Stomach (tissue), 9 donors: ENCODE results near the gene F8A3. TPM values are rescaled to one million over a fixed set of nuclear protein-coding genes. Genes with fewer than 3 reads are reported as not detected.

Source experiments
- DNase-seq, 2 donors: peaks; one replicate each; pipeline versions ENCODE4 v3.0.0 to v3.0.0-alpha.2; 2013 to 2019
- H3K27ac ChIP-seq, 5 donors: fragments of 200-600 bp in 4 of 5; sonication (generic) in 4 of 5; one replicate each; pipeline ENCODE4 v1.5.1; 2013 to 2019; ENCODE audit warnings: mild to moderate bottlenecking in 1 of 5, moderate library complexity in 1 of 5
- H3K27me3 ChIP-seq, 3 donors: fragments of 200-600 bp; sonication (generic); one replicate each; pipeline ENCODE4 v1.5.1; 2017 to 2019; ENCODE audit warnings: mixed run types in 1 of 3
- H3K36me3 ChIP-seq, 4 donors: fragments of 200-600 bp; sonication (generic); 1 replicate in 3 of 4; 2 replicates in 1 of 4; pipeline ENCODE4 v1.5.1; 2016 to 2019
- H3K4me1 ChIP-seq, 4 donors: fragments of 200-600 bp; sonication (generic); one replicate each; pipeline ENCODE4 v1.5.1; 2016 to 2019
- H3K4me3 ChIP-seq, 4 donors: fragments of 200-600 bp; sonication (generic) in 3 of 4; one replicate each; pipeline ENCODE4 v1.5.1; 2016 to 2019; ENCODE audit warnings: mild to moderate bottlenecking in 1 of 4
- H3K9me3 ChIP-seq, 4 donors: fragments of 200-600 bp; sonication (generic); one replicate each; pipeline ENCODE4 v1.5.1; 2016 to 2019
- EP300 ChIP-seq: sonication (generic); formaldehyde crosslinking; IDR thresholded peaks from one replicate; pipeline ENCODE4 v1.6.1; 2017; ENCODE audit warnings: antibody characterized with exemption
- POLR2A ChIP-seq, 4 donors: fragments of 450-650 bp; IDR thresholded peaks; one replicate each; pipeline ENCODE4 v1.6.1; 2016; ENCODE audit warnings: antibody characterized with exemption in 4 of 4, control low read depth in 2 of 4, mild to moderate bottlenecking in 1 of 4, moderate library complexity in 1 of 4
- POLR2AphosphoS5 ChIP-seq, 3 donors: sonication (generic); formaldehyde crosslinking; IDR thresholded peaks; one replicate each; pipeline ENCODE4 v1.6.1; 2016; ENCODE audit warnings: antibody characterized with exemption in 3 of 3
- WGBS, 5 donors: extraction: QIAGEN DNeasy Blood & Tissue Kit in 3 of 5; methylation state at CpG; one replicate each; pipeline versions ENCODE4 v1.1.5 to v1.1.7; 2013 to 2018; 5-methylcytosine and 5-hydroxymethylcytosine counted together
- intact Hi-C: fragments of 100-400 bp; cut with DNase I; formaldehyde crosslinking; loops from one replicate; pipeline ENCODE4 v1.15.1; 2023; ENCODE audit warnings: low total_unique reads
- polyA plus RNA-seq, 3 donors: library from polyadenylated mRNA; stranded (reverse); fragments of 200-250 nt; gene quantifications; one replicate each; pipeline ENCODE4 v1.2.3, GENCODE V29; 2013
- small RNA-seq, 4 donors: library from RNA; depleted of rRNA; stranded (forward); fragments of <200 nt; gene quantifications; one replicate each; pipeline ENCODE3, GENCODE V24; 2016
- total RNA-seq, 5 donors: library from RNA; depleted of rRNA; stranded (reverse); fragments of >200 nt; gene quantifications; one replicate each; pipeline versions ENCODE4 v1.1.0 to v1.2.3, GENCODE V29; 2014 to 2016
- TF ChIP-seq, protein P1 (sequence below), 7 experiments: fragments of 450-650 bp in 4 of 7; fragments of 200-600 bp in 3 of 7; sonication (generic) in 3 of 7; IDR thresholded peaks; one replicate each; pipeline ENCODE4 v1.5.1; 2016 to 2019; ENCODE audit warnings: antibody characterized with exemption in 7 of 7, control low read depth in 2 of 7, mild to moderate bottlenecking in 1 of 7
- donor health status: healthy with polysubstance abuse.
- donor health status: Bipolar disorder and iron deficiency.
- donor health status: healthy.

The F8A3 gene
- total and polyA plus RNA-seq, 8 donors = 0.92 to 92.7 (median 5.7) TPM; not detected in 3

DNA sequence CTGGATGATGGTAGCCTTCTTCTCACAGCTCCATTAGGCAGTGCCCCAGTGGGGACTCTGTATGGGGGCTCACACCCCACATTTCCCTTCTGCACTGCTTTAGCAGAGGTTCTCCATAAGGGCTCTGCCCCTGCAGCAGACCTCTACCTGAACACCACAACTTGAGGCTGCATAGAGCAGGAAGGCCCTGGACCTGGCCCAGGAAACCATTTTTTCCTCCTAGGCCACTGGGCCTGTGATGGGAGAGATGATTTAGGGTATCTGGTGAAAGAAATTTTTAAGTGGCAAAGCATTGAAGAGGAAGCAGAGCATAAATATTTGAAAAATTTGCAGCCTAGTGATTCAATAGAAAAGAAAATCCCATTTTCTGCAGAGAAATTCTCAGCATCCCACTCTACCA, 17.3 kb downstream of the F8A3 start:
- no peak for DNase-seq
- no peaks in the 10 kb centered on the region for H3K27me3 ChIP-seq
- TF ChIP-seq POLR2A (IDR thresholded peaks at IDR 0.05) (no peak), EP300 (no peak), POLR2AphosphoS5 (IDR thresholded peaks at IDR 0.05) (no peak)
- TF ChIP-seq, protein P1, sequence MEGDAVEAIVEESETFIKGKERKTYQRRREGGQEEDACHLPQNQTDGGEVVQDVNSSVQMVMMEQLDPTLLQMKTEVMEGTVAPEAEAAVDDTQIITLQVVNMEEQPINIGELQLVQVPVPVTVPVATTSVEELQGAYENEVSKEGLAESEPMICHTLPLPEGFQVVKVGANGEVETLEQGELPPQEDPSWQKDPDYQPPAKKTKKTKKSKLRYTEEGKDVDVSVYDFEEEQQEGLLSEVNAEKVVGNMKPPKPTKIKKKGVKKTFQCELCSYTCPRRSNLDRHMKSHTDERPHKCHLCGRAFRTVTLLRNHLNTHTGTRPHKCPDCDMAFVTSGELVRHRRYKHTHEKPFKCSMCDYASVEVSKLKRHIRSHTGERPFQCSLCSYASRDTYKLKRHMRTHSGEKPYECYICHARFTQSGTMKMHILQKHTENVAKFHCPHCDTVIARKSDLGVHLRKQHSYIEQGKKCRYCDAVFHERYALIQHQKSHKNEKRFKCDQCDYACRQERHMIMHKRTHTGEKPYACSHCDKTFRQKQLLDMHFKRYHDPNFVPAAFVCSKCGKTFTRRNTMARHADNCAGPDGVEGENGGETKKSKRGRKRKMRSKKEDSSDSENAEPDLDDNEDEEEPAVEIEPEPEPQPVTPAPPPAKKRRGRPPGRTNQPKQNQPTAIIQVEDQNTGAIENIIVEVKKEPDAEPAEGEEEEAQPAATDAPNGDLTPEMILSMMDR (IDR thresholded peaks at IDR 0.05) = no peak
- intact Hi-C loops = no loop called here
- no peaks in the 10 kb centered on the region for H3K36me3 ChIP-seq
- H3K27ac ChIP-seq = no peak overlapping the region
- H3K9me3 ChIP-seq = peaks cover 0 to 21% (median 4%) of the 10 kb centered on the region in 4 donors
- H3K4me1 ChIP-seq = no peaks in the 10 kb centered on the region
- no peak overlapping the region for H3K4me3 ChIP-seq

DNA sequence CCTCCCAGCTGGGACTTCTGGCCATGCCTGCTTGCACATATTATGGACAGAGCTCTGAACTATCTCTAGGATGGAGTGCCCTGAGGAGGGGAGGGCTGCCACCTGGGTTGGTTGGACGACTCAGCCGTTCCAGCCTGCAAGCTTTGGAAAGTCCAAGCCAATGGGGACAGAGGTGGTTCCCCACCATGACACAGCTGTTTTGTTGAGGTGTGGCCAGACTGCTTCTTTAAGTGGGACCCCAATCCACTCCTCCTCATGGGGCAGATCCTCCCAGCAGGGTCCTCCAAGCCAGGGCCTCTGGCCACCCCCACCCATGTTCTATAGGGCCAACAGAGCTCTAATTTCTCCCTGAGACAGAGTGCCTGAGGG, 22.7 kb downstream of the F8A3 start:
- Histone ChIP-seq H3K4me3 (no peak overlapping the region), H3K4me1 (no peaks in the 10 kb centered on the region), H3K9me3 (peaks cover 0 to 2% (median 0%) of the 10 kb centered on the region in 4 donors), H3K27me3 (no peaks in the 10 kb centered on the region), H3K36me3 (no peaks in the 10 kb centered on the region), H3K27ac (no peak overlapping the region)
- intact Hi-C loops = no loop called here
- WGBS, 5 donors = 76 to 100% (median 86%) methylated on average over 2 of the region's 2 CpGs; no CpG with 5 or more reads in 1 of the 5 donors
- TF ChIP-seq POLR2AphosphoS5 (IDR thresholded peaks at IDR 0.05) = no peak
- TF ChIP-seq, protein P1 (IDR thresholded peaks at IDR 0.05) = no peak
- TF ChIP-seq EP300 = no peak
- TF ChIP-seq POLR2A (IDR thresholded peaks at IDR 0.05) = no peak
- DNase-seq = no peak

DNA sequence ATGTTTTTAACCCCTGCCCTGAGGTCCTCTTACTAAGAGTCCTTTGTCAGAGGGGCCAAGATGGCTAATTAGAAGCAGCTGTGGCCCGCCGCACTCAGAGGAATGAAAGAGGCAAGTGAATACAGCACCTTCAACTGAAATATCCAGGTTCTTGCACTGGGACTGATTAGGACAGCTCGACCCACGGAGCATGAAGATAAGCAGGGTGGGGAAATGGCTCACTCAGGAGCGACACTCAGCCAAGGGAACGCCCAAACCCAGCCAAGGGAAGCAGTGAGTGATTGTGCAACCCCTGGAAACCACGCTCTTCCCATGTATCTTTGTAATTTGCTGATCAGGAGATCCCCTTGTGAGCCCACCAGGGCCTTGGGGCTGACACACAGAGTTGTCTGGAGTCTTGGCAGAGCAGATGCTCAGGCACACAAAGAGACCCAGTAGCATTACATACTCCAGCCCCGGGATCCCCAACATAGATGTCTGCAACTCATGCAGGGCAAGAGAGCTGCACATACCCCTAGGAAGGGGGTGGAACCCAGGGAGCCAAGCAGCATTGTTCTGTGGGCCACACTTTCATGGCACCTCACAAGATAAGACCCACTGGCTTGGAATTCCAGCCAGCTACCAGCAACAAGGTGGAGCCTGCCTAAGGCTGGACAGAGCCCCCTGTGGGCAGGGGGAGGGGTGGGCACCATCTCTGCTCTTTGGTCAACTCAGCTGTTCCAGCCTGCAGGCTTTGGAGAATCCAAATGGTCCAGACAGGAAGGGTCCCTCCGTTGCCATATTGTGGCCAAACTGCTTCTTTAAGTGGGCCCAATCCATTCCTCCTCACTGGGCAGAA, 23.3 kb downstream of the F8A3 start:
- no peaks in the 10 kb centered on the region for H3K36me3 ChIP-seq
- 59 to 90% (median 77%) methylated on average over 7 to 9 of the region's 9 CpGs for WGBS, 5 donors
- H3K9me3 ChIP-seq = no peaks in the 10 kb centered on the region
- DNase-seq = no peak
- H3K4me3 ChIP-seq = no peak overlapping the region
- no peaks in the 10 kb centered on the region for H3K27me3 ChIP-seq
- TF ChIP-seq EP300 (no peak), POLR2AphosphoS5 (IDR thresholded peaks at IDR 0.05) (no peak), POLR2A (IDR thresholded peaks at IDR 0.05) (no peak)
- TF ChIP-seq, protein P1 (IDR thresholded peaks at IDR 0.05) = no peak
- H3K4me1 ChIP-seq = no peaks in the 10 kb centered on the region
- intact Hi-C loops = no loop called here
- no peak overlapping the region for H3K27ac ChIP-seq

DNA sequence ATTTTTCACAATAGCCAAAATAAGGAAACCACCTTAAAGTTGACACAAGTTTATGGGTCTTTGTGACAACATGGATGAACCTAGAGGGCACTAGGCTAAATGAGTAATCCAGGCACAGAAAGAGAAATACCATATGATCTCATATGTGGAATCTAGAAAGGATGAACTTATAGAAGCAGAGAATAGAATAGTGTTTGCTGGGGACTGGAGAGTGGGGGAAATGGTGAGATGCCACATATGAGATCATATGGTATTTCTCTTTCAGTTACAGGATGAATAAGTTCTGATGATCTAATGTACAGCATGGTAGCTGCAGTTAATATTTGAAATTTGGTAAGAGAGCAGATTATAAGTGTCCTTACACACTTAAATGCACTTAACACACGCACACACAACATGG, 40.7 kb downstream of the F8A3 start:
- intact Hi-C loops = no loop called here
- 65 to 100% (median 81%) methylated on average over 1 of the region's 1 CpG for WGBS, 5 donors

More for the DNA sequence above, 40.7 kb downstream of the F8A3 start:
- H3K27ac ChIP-seq = no peak overlapping the region
- H3K27me3 ChIP-seq = no peaks in the 10 kb centered on the region
- TF ChIP-seq, protein P1 (IDR thresholded peaks at IDR 0.05) = no peak
- TF ChIP-seq POLR2AphosphoS5 (IDR thresholded peaks at IDR 0.05) (no peak), POLR2A (IDR thresholded peaks at IDR 0.05) (no peak), EP300 (no peak)
- no peak overlapping the region for H3K4me3 ChIP-seq
- DNase-seq = no peak
- no peaks in the 10 kb centered on the region for H3K36me3 ChIP-seq
- no peaks in the 10 kb centered on the region for H3K4me1 ChIP-seq
- peaks cover 0 to 8% (median 0%) of the 10 kb centered on the region in 4 donors for H3K9me3 ChIP-seq

Small RNA genes within 50 kb of the gene (small RNA-seq; reads per million reads assigned to genes)
- 0 reads per million in 4 donors for gene MIR1184-3

Other genes with a start within 250 kb of the F8A3 start
- 10 to 100 TPM in 3 of 5 donors, 1 to 10 TPM in 2; 8.8 to 50.7 (median 13.0) TPM for gene VBP1, start 242.2 kb downstream of the F8A3 start, total RNA-seq
- gene VBP1, start 242.2 kb downstream of the F8A3 start, polyA plus RNA-seq = 10 to 100 TPM; 22.2 to 41.9 (median 41.5) TPM
- gene RAB39B, start 194.1 kb downstream of the F8A3 start, total RNA-seq = 1 to 10 TPM in 1 of 5 donors, under 1 TPM in 3, not detected in 1; under 0.01 to 1.5 (median 0.51) TPM
- under 1 TPM; 0.25 to 0.61 (median 0.31) TPM for gene RAB39B, start 194.1 kb downstream of the F8A3 start, polyA plus RNA-seq
- gene CLIC2, start 124.0 kb downstream of the F8A3 start, total RNA-seq = 10 to 100 TPM in 1 of 5 donors, 1 to 10 TPM in 4; 3.5 to 10.3 (median 6.7) TPM
- gene CLIC2, start 124.0 kb downstream of the F8A3 start, polyA plus RNA-seq = 1 to 10 TPM; 3.7 to 8.9 (median 7.2) TPM
- 10 to 100 TPM in 2 of 5 donors, 1 to 10 TPM in 1, not detected in 2; 2.6 to 44.6 (median 28.6) TPM for gene F8A2, start 76.5 kb downstream of the F8A3 start, total RNA-seq
- gene F8A2, start 76.5 kb downstream of the F8A3 start, polyA plus RNA-seq = not detected
- 1 to 10 TPM in 3 of 5 donors, under 1 TPM in 1, not detected in 1; under 0.01 to 2.6 (median 1.2) TPM for gene SPRY3, start 154.0 kb upstream of the F8A3 start, total RNA-seq
- under 1 TPM; 0.12 to 0.30 (median 0.15) TPM for gene SPRY3, start 154.0 kb upstream of the F8A3 start, polyA plus RNA-seq
- gene TMLHE, start 154.3 kb upstream of the F8A3 start, total RNA-seq = 10 to 100 TPM; 14.8 to 46.0 (median 26.1) TPM
- gene TMLHE, start 154.3 kb upstream of the F8A3 start, polyA plus RNA-seq = 10 to 100 TPM in 1 of 3 donors, 1 to 10 TPM in 2; 6.3 to 10.2 (median 7.2) TPM